DND-41 (cell line): ENCODE data around the gene SLC35F3.
A peak's percentile ranks its signal among the peaks of the same experiment; 100 is the strongest.

ENCODE experiments used
- ATAC-seq: fragments of 200-7000 bp; cut with Tn5 transposase; 3 replicates; pipeline ENCODE4 v1.9.1; 2021; ENCODE audit warnings: low read depth; ENCODE audit not compliant: insufficient read depth
- DNase-seq: peaks from one replicate; pipeline ENCODE4 v3.0.0-alpha.2; 2020
- H2AFZ ChIP-seq: 2 replicates; pipeline ENCODE4 v1.6.0; 2012; ENCODE audit warnings: low read depth, low read length
- H3K27ac ChIP-seq: 2 replicates; pipeline ENCODE4 v1.5.1; 2012; ENCODE audit warnings: low read length, inconsistent platforms
- H3K27me3 ChIP-seq: fragments of 200-600 bp; sonication (generic); 2 replicates; pipeline ENCODE4 v1.6.0; 2012; ENCODE audit warnings: low read length, mild to moderate bottlenecking, inconsistent platforms; ENCODE audit not compliant: insufficient read depth, poor library complexity
- H3K36me3 ChIP-seq: 2 replicates; pipeline ENCODE4 v1.5.1; 2012; ENCODE audit warnings: low read length, inconsistent platforms; ENCODE audit not compliant: insufficient read depth
- H3K4me1 ChIP-seq: 2 replicates; pipeline ENCODE4 v1.5.1; 2012; ENCODE audit warnings: mild to moderate bottlenecking, low read length; ENCODE audit not compliant: insufficient read depth
- H3K4me2 ChIP-seq: 2 replicates; pipeline ENCODE4 v1.6.0; 2012; ENCODE audit warnings: mild to moderate bottlenecking, moderate library complexity, low read length, inconsistent platforms; ENCODE audit not compliant: insufficient read depth
- H3K4me3 ChIP-seq, 2 experiments: fragments of 200-600 bp in 1 of 2; shearing (Covaris generic) in 1 of 2; 2 replicates each; pipeline ENCODE4 v1.5.1; 2012 to 2016; ENCODE audit warnings: inconsistent platforms in 2 of 2, low read length in 2 of 2, mild to moderate bottlenecking in 2 of 2, low read depth in 1 of 2, moderate library complexity in 1 of 2
- H3K79me2 ChIP-seq: 2 replicates; pipeline ENCODE4 v1.6.0; 2012; ENCODE audit warnings: low read length, inconsistent platforms; ENCODE audit not compliant: insufficient read depth
- H3K9ac ChIP-seq: 2 replicates; pipeline ENCODE4 v1.6.0; 2012; ENCODE audit warnings: low read depth, mild to moderate bottlenecking, inconsistent platforms, low read length, moderate library complexity
- H3K9me3 ChIP-seq: 2 replicates; pipeline ENCODE4 v1.5.1; 2012; ENCODE audit warnings: low read length, moderate library complexity, mild to moderate bottlenecking, inconsistent platforms; ENCODE audit not compliant: insufficient read depth, severe bottlenecking
- H4K20me1 ChIP-seq: 2 replicates; pipeline ENCODE4 v1.6.0; 2012; ENCODE audit warnings: low read length; ENCODE audit not compliant: insufficient read depth
- CTCF ChIP-seq: IDR thresholded peaks from 2 replicates; pipeline ENCODE4 v1.5.1; 2012; ENCODE audit warnings: borderline replicate concordance, low read length, moderate library complexity, mild to moderate bottlenecking; ENCODE audit not compliant: poor library complexity, severe bottlenecking; ENCODE audit errors: extremely low read depth
- EZH2 ChIP-seq: IDR thresholded peaks from 3 replicates; pipeline ENCODE4 v1.6.1; 2012; ENCODE audit warnings: borderline replicate concordance, low read depth, mild to moderate bottlenecking, moderate library complexity, low read length, inconsistent platforms; ENCODE audit not compliant: severe bottlenecking

SLC35F3 gene

GRCh38 chr1:234123867-234124266 is 219.4 kb downstream of the SLC35F3 start:
- H3K4me1 ChIP-seq = peaks cover 5% of the 10 kb centered on the region
- no peak for TF ChIP-seq EZH2
- no peaks in the 10 kb centered on the region for H3K36me3 ChIP-seq
- DNase-seq = no peak
- no peak overlapping the region for H3K27ac ChIP-seq
- no peak overlapping the region for H3K9ac ChIP-seq
- H3K9me3 ChIP-seq = no peaks in the 10 kb centered on the region
- ATAC-seq = no peak
- no peak overlapping the region for H2AFZ ChIP-seq
- no peaks in the 10 kb centered on the region for H4K20me1 ChIP-seq
- no peak overlapping the region for H3K4me3 ChIP-seq
- no peaks in the 10 kb centered on the region for H3K27me3 ChIP-seq
- H3K79me2 ChIP-seq = no peaks in the 10 kb centered on the region
- H3K4me2 ChIP-seq = no peak overlapping the region

GRCh38 chr1:234125283-234125682 is 220.8 kb downstream of the SLC35F3 start:
- no peak overlapping the region for H3K4me3 ChIP-seq
- TF ChIP-seq EZH2 = no peak
- TF ChIP-seq CTCF = peak; percentile 79
- H2AFZ ChIP-seq = peak overlapping the region; percentile 5; the same call in 1 of the 2 replicates
- no peak overlapping the region for H3K9ac ChIP-seq
- ATAC-seq (peak; percentile 99), DNase-seq (peak; percentile 78)
- no peaks in the 10 kb centered on the region for H3K36me3 ChIP-seq
- peaks cover 5% of the 10 kb centered on the region for H3K4me1 ChIP-seq
- H3K9me3 ChIP-seq = no peaks in the 10 kb centered on the region
- no peaks in the 10 kb centered on the region for H3K27me3 ChIP-seq
- no peak overlapping the region for H3K4me2 ChIP-seq
- no peaks in the 10 kb centered on the region for H4K20me1 ChIP-seq
- no peak overlapping the region for H3K27ac ChIP-seq
- no peaks in the 10 kb centered on the region for H3K79me2 ChIP-seq

GRCh38 chr1:234125714-234126113 is 221.2 kb downstream of the SLC35F3 start:
- peak overlapping the region; percentile 5; the same call in 1 of the 2 replicates for H2AFZ ChIP-seq
- no peak overlapping the region for H3K4me2 ChIP-seq
- no peak overlapping the region for H3K9ac ChIP-seq
- no peak overlapping the region for H3K4me3 ChIP-seq
- no peaks in the 10 kb centered on the region for H3K79me2 ChIP-seq
- no peaks in the 10 kb centered on the region for H3K27me3 ChIP-seq
- no peaks in the 10 kb centered on the region for H4K20me1 ChIP-seq
- TF ChIP-seq CTCF (no peak), EZH2 (no peak)
- H3K27ac ChIP-seq = no peak overlapping the region
- H3K9me3 ChIP-seq = no peaks in the 10 kb centered on the region
- ATAC-seq = no peak
- DNase-seq = no peak
- no peaks in the 10 kb centered on the region for H3K36me3 ChIP-seq
- peaks cover 5% of the 10 kb centered on the region for H3K4me1 ChIP-seq

- Histone ChIP-seq H3K9ac (no peak overlapping the region), H4K20me1 (no peaks in the 10 kb centered on the region), H3K27ac (no peak overlapping the region), H3K4me1 (peaks cover 5% of the 10 kb centered on the region), H2AFZ (no peak overlapping the region), H3K36me3 (no peaks in the 10 kb centered on the region), H3K4me2 (no peak overlapping the region), H3K27me3 (no peaks in the 10 kb centered on the region), H3K4me3 (no peak overlapping the region), H3K79me2 (no peaks in the 10 kb centered on the region), H3K9me3 (no peaks in the 10 kb centered on the region)
- DNase-seq = no peak
- ATAC-seq = no peak
- no peak for TF ChIP-seq CTCF
- no peak for TF ChIP-seq EZH2
Measured at GRCh38 chr1:234127026-234127671, 222.7 kb downstream of the SLC35F3 start.
